PC-9 (cell line): Measurements from ENCODE around the gene PTEN. TPM values are rescaled to one million over a fixed set of nuclear protein-coding genes. Genes with fewer than 3 reads are reported as not detected.

Source experiments
- BruUV-seq: library from RNA; stranded (reverse); fragments of 400-500 nt; replicated peaks from 2 replicates; lab custom pipeline; 2021; lab: Mats Ljungman, UMichigan
- CTCF ChIA-PET: fragments of 300-600 bp; sonication (Branson Sonifier 250); formaldehyde crosslinking; loops from one replicate; lab custom pipeline; 2022; ENCODE audit warnings: antibody characterized with exemption; lab: Charles Lee
- POLR2A ChIA-PET: fragments of 300-600 bp; sonication (Branson Sonifier 250); formaldehyde crosslinking; loops from one replicate; lab custom pipeline; 2022; ENCODE audit warnings: antibody characterized with exemption; ENCODE audit not compliant: unreplicated experiment; lab: Charles Lee
- DNase-seq, 2 experiments: peaks; one replicate each; pipeline versions ENCODE4 v3.0.0 to v3.0.0-alpha.2; 2015 to 2022; ENCODE audit warnings: mixed read lengths in 1 of 2
- H2AFZ ChIP-seq: fragments of 200-600 bp; sonication (generic); 2 replicates; pipeline ENCODE4 v1.8.1; 2017; ENCODE audit warnings: antibody characterized with exemption
- H3F3A ChIP-seq: fragments of 200-600 bp; sonication (generic); 2 replicates; pipeline ENCODE4 v1.8.1; 2017; ENCODE audit warnings: antibody characterized with exemption, mild to moderate bottlenecking, low read depth; ENCODE audit not compliant: insufficient read depth
- H3K27ac ChIP-seq: fragments of 200-600 bp; sonication (generic); 2 replicates; pipeline ENCODE4 v1.6.1; 2016; ENCODE audit warnings: mixed run types
- H3K27me3 ChIP-seq: fragments of 200-600 bp; sonication (generic); 2 replicates; pipeline ENCODE4 v1.6.1; 2016; ENCODE audit warnings: low read depth, mixed run types; ENCODE audit not compliant: insufficient read depth
- H3K36me3 ChIP-seq: fragments of 200-600 bp; sonication (generic); 2 replicates; pipeline ENCODE4 v1.6.1; 2016; ENCODE audit warnings: low read depth, mixed run types
- H3K4me1 ChIP-seq: fragments of 200-600 bp; sonication (generic); replicated peaks from 2 replicates; pipeline ENCODE4 v1.6.1; 2016; ENCODE audit warnings: mixed run types; ENCODE audit not compliant: insufficient read depth
- H3K4me2 ChIP-seq: fragments of 200-600 bp; sonication (generic); 2 replicates; pipeline ENCODE4 v1.6.1; 2017; ENCODE audit warnings: mixed run types
- H3K4me3 ChIP-seq: fragments of 200-600 bp; sonication (generic); 2 replicates; pipeline ENCODE4 v1.6.1; 2016; ENCODE audit warnings: mixed run types
- H3K79me2 ChIP-seq: fragments of 200-600 bp; sonication (generic); 2 replicates; pipeline ENCODE4 v1.6.1; 2017; ENCODE audit warnings: low read depth, mixed run types
- H3K9me2 ChIP-seq: fragments of 200-600 bp; sonication (generic); 2 replicates; pipeline ENCODE4 v1.8.1; 2017; ENCODE audit warnings: mild to moderate bottlenecking; ENCODE audit not compliant: insufficient read depth
- H3K9me3 ChIP-seq: fragments of 200-600 bp; sonication (generic); 2 replicates; pipeline ENCODE4 v1.8.1; 2016; ENCODE audit warnings: low read depth; ENCODE audit not compliant: insufficient read depth
- H4K20me1 ChIP-seq: fragments of 200-600 bp; sonication (generic); 2 replicates; pipeline ENCODE4 v1.8.1; 2017; ENCODE audit not compliant: insufficient read depth
- EZH2 ChIP-seq: fragments of 200-600 bp; sonication (generic); IDR thresholded peaks from 2 replicates; pipeline ENCODE4 v1.8.0; 2017; ENCODE audit warnings: antibody characterized with exemption, low read depth
- intact Hi-C: fragments of 100-400 bp; cut with micrococcal nuclease; formaldehyde crosslinking; loops from one replicate; pipeline ENCODE4 v1.10.0; 2022; ENCODE audit not compliant: unreplicated experiment
- total RNA-seq: library from RNA; stranded (reverse); gene quantifications from 2 replicates; pipeline ENCODE4 v1.2.3, GENCODE V29; 2021
- TF ChIP-seq, protein P1 (sequence below): fragments of 200-600 bp; sonication (generic); conservative IDR thresholded peaks from 2 replicates; pipeline ENCODE4 v1.6.1; 2017; ENCODE audit warnings: mixed run types, antibody characterized with exemption, mild to moderate bottlenecking, moderate library complexity

The PTEN gene
- total RNA-seq, 1 experiment from 2014 or later = 44.9 TPM

DNA sequence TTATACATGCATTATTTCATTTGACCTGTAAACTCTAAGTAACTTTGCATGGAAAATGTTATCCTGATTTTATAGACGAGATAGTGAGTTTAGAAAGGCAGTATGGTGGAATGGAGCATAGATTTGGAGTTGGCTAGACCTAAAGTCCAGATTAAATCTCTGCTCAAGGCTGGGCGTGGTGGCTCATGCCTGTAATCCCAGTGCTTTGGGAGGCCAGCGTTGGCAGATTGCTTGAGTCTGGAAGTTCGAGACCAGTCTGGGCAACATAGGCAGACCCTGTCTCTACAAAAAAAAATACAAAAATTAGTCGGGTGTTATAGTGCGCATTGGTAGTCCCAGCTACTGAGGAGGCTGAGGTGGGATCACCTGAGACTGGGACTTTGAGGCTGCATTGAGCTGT, 9.4 kb downstream of the PTEN start:
- H4K20me1 ChIP-seq = peaks cover 12% of the 10 kb centered on the region; the same call in 1 of the 2 replicates

DNA sequence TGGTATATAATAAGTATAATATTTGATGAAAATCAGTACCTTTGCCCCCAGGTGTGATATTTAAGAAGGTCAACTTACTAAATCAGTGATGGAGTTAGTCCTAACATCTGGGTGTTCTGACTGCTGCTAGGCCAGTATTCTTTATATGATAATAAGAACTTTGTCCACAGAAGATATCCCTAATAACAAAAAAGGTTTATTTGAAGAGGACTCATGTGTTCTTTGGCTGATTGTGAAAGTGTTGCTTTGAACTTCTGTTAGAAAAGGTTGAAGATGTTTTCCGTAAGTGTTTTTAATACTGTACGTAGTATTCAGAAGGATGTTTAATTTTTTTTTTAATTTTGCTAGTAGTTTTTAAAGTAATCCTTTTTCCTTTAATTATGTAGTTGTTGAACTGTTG, 10.2 kb downstream of the PTEN start:
- peaks cover 78% of the 10 kb centered on the region for H3K79me2 ChIP-seq
- H3K27ac ChIP-seq = no peak overlapping the region
- H3K4me1 ChIP-seq = peaks cover 14% of the 10 kb centered on the region; the same call in 1 of the 2 replicates
- no TSS peak for BruUV-seq
- ChIA-PET POLR2A (interaction anchor here (0.9 kb wide), 1 partner anchor 8 kb away, joined by 3 read pairs; no protein-coding TSS in a partner anchor), CTCF (interaction anchor here (0.7 kb wide), 1 partner anchor 614 kb away, joined by 3 read pairs; no protein-coding TSS in a partner anchor)
- H3K9me2 ChIP-seq = no peaks in the 10 kb centered on the region
- no peak overlapping the region for H3K4me2 ChIP-seq
- TF ChIP-seq, protein P1, sequence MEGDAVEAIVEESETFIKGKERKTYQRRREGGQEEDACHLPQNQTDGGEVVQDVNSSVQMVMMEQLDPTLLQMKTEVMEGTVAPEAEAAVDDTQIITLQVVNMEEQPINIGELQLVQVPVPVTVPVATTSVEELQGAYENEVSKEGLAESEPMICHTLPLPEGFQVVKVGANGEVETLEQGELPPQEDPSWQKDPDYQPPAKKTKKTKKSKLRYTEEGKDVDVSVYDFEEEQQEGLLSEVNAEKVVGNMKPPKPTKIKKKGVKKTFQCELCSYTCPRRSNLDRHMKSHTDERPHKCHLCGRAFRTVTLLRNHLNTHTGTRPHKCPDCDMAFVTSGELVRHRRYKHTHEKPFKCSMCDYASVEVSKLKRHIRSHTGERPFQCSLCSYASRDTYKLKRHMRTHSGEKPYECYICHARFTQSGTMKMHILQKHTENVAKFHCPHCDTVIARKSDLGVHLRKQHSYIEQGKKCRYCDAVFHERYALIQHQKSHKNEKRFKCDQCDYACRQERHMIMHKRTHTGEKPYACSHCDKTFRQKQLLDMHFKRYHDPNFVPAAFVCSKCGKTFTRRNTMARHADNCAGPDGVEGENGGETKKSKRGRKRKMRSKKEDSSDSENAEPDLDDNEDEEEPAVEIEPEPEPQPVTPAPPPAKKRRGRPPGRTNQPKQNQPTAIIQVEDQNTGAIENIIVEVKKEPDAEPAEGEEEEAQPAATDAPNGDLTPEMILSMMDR = no peak
- TF ChIP-seq EZH2 = no peak
- no peak for DNase-seq
- intact Hi-C loops = loop anchor here (10.0 kb wide), 1 partner anchor 51 kb away; no protein-coding TSS in a partner anchor
- no peak overlapping the region for H3K4me3 ChIP-seq
- peaks cover 7% of the 10 kb centered on the region; the same call in 1 of the 2 replicates for H4K20me1 ChIP-seq
- H2AFZ ChIP-seq = no peak overlapping the region
- no peaks in the 10 kb centered on the region; the same call in 1 of the 2 replicates for H3K36me3 ChIP-seq
- H3K9me3 ChIP-seq = no peaks in the 10 kb centered on the region; the same call in 1 of the 2 replicates
- H3F3A ChIP-seq = no peaks in the 10 kb centered on the region
- no peaks in the 10 kb centered on the region for H3K27me3 ChIP-seq

More for the DNA sequence above, 9.4 kb downstream of the PTEN start:
- no peaks in the 10 kb centered on the region for H3K9me3 ChIP-seq
- no peak overlapping the region for H3K4me2 ChIP-seq
- H3F3A ChIP-seq = no peaks in the 10 kb centered on the region
- no peak for TF ChIP-seq EZH2
- TF ChIP-seq, protein P1 = no peak
- no peak overlapping the region for H3K27ac ChIP-seq
- intact Hi-C loops = loop anchor here (10.0 kb wide), 1 partner anchor 52 kb away; no protein-coding TSS in a partner anchor
- peaks cover 83% of the 10 kb centered on the region for H3K79me2 ChIP-seq
- no peak overlapping the region for H3K4me3 ChIP-seq
- no TSS peak for BruUV-seq
- H2AFZ ChIP-seq = no peak overlapping the region
- no peaks in the 10 kb centered on the region for H3K9me2 ChIP-seq
- no peaks in the 10 kb centered on the region; the same call in 1 of the 2 replicates for H3K36me3 ChIP-seq
- peaks cover 22% of the 10 kb centered on the region for H3K4me1 ChIP-seq
- no peak for DNase-seq
- ChIA-PET CTCF (no interaction called here), POLR2A (no interaction called here)
- H3K27me3 ChIP-seq = no peaks in the 10 kb centered on the region

DNA sequence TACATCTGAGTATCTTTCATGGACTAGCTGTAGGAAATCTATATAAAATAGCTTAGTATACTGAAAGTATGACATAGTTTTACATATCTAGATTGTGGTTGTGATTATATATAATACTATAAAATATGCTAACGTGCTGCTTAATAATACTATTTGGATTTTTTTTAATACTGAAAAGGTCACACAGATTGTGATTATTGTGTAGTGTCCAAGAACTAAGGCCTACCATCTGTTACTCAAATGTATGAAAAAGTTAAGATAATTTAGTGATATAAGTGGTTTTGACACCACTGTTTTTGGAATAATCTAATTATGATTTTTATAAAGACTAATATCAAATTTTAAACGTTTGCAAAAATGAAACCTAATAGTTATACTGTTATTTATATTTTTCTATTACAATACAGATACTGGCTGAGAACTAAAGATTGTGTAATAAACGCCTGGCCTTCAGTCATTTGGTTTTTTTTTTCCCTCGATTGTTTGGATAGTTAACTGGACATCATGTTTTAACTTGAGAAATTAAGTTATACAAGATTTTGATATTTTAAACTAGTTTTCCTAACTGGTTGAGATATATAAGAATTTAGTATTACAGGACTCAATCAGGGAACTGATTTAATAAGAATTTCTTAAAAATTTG, 12.6 kb downstream of the PTEN start:
- ChIA-PET POLR2A (no interaction called here), CTCF (no interaction called here)
- TF ChIP-seq, protein P1 = no peak
- no peak for TF ChIP-seq EZH2
- peaks cover under 1% of the 10 kb centered on the region; the same call in 1 of the 2 replicates for H4K20me1 ChIP-seq
- no peaks in the 10 kb centered on the region; the same call in 1 of the 2 replicates for H3K36me3 ChIP-seq
- DNase-seq = no peak
- H3K27me3 ChIP-seq = no peaks in the 10 kb centered on the region
- H3K9me2 ChIP-seq = no peaks in the 10 kb centered on the region
- no TSS peak for BruUV-seq
- no peak overlapping the region for H3K4me2 ChIP-seq
- intact Hi-C loops = loop anchor here (10.0 kb wide), 1 partner anchor 49 kb away; no protein-coding TSS in a partner anchor
- H2AFZ ChIP-seq = no peak overlapping the region
- H3K9me3 ChIP-seq = no peaks in the 10 kb centered on the region; the same call in 1 of the 2 replicates
- H3K79me2 ChIP-seq = peaks cover 68% of the 10 kb centered on the region
- H3F3A ChIP-seq = no peaks in the 10 kb centered on the region
- H3K27ac ChIP-seq = no peak overlapping the region
- 0 out of 2 replicates have a peak, but pooled peaks cover 3% of the 10 kb centered on the region for H3K4me1 ChIP-seq
- no peak overlapping the region for H3K4me3 ChIP-seq
